C1 segment of cervical spinal cord (tissue), 14 donors: ENCODE data around the gene LIG3.
"Not testable (repeated sequence)": the region's sequence is repeated elsewhere in the genome, so short reads cannot be mapped to it uniquely, and the experiment has no call there.

Experiments used
- DNase-seq, 14 donors: peaks; one replicate each; lab custom pipeline; 2025; lab: John Stamatoyannopoulos, UW

The LIG3 gene

GRCh38 chr17:34999456-34999855 is 19.1 kb downstream of the LIG3 start:
- DNase-seq: no peak

DNA sequence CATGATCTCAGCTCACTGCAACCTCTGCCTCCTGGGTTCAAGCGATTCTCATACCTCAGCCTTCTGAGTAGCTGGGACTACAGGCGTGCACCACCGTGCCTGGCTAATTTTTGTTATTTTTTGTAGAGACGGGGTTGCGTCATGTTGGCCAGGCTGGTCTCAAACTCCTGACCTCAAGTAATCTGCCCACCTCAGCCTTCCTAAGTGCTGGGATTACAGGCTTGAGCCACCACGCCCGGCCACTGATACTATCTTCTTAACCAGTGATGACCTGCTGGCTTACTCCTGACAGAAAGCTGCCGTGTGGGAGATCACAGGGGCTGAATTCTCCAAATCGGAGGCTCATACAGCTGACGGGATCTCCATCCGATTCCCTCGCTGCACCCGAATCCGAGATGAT is 20.7 kb downstream of the LIG3 start:
- DNase-seq: not testable (repeated sequence)

DNA sequence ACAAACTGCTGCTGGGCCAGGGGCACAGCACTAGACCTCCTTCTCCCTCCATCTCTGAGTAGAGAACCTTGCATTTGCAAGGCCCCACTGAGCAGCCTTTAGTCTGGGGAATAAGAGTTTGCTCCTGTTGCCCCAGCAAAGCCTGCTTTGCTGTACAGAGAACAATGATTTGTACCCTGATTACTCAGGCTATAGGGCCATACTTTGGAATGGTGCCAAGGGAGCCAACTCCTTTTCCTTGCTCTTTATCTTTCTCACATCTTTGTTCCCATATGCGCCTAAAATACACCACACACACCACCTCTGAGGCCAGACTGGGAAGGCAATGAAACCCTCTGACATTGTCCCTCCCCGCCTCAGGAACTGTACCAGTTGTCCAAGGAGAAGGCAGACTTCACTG is 21.2 kb downstream of the LIG3 start:
- DNase-seq: no peak

- peak in 3 of 14 donors; percentile 11 to 20 (median 20) for DNase-seq
Observed at GRCh38 chr17:35002876-35003551, 22.7 kb downstream of the LIG3 start.

DNA sequence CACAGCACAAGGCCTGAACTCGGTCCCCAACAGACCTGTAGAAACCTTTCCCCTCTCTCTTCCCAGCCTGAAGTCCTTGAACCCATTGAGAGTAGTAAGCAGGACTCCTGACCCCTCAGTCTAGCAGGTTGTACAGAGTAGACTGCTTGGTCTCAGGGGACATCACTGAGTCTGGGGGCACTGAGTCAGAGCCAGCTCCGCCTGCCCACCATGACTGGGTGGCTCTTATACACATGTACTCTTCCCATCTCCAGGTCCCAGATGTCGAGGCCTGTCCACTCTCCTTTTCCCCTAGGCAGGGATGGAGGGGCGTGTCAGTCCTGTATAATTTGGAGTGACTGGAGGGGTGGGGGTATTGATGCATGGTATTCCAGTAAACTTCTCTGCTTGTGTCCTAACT is 23.5 kb downstream of the LIG3 start:
- no peak for DNase-seq

DNA sequence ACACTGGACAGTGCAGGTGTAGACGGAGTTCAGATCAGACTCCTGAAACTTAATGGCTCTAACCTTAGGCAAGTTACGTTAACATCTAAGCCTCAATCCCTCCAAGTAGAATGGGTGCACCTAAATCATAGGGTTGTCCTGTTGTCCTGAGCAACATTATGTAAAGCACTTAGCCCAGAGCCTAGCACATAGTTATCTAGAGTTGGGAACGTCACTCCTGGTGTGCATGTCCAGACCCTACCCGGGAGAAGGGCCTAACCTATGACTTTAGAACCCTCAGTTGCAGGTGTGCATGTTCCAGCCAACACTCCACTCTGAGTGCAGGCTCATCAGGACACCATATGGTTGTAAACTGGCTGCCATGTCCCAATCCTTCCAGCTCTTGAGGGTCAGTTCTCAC is 26.0 kb downstream of the LIG3 start:
- DNase-seq: no peak

DNA sequence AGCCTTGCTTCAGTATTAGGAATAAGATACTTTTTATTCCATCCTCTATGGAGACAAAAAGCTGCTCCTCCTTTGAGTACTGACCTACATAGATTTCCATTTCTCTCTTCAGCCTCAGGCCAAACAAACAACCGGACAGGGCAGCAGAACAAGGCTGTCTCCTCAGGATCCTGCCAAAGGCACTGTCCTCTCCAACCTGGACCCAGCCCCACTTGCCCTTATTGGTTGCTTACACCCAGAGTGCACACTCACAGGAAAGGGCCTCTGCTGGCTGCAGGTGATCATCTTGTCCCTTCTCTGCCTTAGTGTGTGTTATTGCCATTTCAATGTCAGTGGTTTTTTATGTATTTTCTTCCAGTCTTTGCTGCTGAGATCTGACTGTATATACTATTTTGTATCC is 26.6 kb downstream of the LIG3 start:
- DNase-seq: peak in 5 of 14 donors; percentile 12 to 55 (median 28)

DNA sequence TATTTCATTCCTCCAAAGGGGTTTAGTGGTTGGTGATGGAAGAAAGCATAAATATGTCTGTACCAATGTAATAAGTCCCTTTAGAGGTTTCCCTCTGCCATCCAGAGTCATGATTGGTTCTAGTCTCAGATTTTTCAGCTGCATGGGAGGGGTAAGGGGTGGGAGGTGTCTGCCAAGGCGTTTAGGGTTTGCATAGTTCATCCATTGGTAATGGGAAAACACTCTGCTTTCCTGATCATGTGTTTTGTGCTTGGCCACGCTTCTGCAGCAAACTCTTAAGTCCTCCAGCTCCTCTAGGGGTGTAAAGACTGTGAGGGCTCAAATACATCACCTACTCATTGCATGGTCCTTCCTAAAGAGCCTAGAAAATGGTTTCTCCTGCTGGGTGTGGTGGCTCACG is 29.8 kb downstream of the LIG3 start:
- no peak for DNase-seq

DNA sequence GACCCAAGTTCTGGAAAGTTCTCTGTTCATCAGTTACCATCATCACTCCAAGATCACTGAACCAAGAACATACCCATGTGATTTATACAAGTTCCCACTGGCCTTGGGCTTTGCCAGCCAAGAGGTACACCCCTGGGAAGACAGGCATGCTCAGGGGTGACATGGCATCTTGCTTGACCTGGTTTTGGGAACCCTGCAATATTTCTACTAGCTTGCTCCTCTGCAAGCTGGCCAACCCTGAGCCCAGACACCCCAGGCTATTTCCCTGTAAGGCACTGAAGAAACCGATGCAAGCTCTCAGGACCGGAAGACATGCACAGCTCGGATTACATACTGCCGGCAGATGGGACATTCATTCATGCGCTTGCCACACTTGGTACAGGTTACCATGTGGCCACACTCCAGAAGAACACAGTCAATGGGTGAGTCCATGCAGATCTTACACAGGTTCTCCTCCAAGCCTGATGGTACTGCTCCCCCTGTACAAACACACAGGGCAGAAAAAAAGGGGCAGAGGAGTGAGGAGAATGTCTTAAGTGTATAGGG is 31.4 kb downstream of the LIG3 start:
- DNase-seq: no peak

GRCh38 chr17:35016369-35016768 is 36.1 kb downstream of the LIG3 start:
- no peak for DNase-seq

DNA sequence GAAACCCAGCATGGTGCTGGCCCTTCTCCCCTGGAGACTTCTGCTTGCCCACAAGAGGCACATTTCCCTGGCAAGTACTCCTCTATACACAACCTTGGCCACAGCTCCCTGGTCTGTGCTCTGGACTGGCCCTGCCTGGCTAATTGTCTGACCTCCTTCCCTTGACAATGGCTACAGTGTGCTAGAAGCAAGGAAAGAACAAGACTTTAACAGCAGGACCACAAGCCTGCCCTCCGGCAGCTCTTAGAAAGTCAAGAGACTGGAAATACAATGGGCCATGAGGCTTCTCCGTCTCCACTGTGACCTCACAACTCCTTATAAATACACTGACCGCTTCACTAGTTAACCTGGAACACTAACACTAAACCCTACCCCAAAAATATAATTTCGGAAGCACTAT is 36.7 kb downstream of the LIG3 start:
- DNase-seq: no peak

DNA sequence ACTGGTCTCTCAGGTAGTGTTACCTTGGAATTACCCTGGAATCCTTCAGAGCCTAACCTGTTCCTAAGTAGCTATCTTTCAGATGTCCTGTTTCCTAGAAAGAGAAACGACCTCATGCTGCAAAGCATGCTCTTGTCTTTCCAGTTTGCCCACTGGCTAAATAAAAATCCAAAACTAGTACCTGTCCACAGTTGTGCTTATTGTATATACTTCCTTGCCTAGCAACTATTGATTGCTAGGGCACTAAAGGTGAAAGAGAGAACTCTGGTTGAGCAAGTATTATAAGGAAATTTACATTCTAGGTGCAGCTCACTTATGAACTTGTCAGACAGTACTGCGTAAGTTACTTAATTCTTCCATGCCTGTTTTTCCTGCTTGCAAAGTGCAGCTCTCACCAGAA is 38.5 kb downstream of the LIG3 start:
- no peak for DNase-seq

GRCh38 chr17:35019386-35020179 is 39.3 kb downstream of the LIG3 start:
- DNase-seq: no peak

- DNase-seq: no peak
Observed at GRCh38 chr17:35021520-35022380, 41.4 kb downstream of the LIG3 start.

- DNase-seq: peak in 12 of 14 donors; percentile 44 to 96 (median 84)
Observed at GRCh38 chr17:35022536-35023063, 42.3 kb downstream of the LIG3 start.

GRCh38 chr17:35023538-35023937 is 43.2 kb downstream of the LIG3 start:
- peak in 2 of 14 donors; percentile 24 to 25 for DNase-seq

GRCh38 chr17:35025541-35025940 is 45.2 kb downstream of the LIG3 start:
- no peak for DNase-seq

DNA sequence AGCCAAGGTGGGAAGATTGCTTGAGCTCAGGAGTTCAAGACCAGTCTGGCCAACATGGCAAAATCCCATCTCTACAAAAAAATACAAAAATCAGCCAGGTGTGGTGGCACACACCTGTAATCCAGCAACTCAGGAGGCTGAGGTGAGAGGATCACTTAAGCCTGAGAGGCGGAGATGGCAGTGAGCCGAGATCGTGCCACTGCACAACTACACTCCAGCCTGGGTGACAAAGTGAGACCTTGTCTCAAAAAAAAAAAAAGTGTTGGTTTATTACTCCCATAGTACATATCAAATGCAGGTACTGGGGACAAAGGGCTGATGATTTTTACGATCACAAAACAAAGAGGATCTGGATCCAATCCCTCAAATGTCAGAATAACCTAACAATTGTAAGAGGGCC is 47.8 kb downstream of the LIG3 start:
- not testable (repeated sequence) for DNase-seq

- DNase-seq: no peak
Observed at GRCh38 chr17:35028531-35029262, 48.4 kb downstream of the LIG3 start.

- no peak for DNase-seq
Observed at GRCh38 chr17:35030780-35031179, 50.5 kb downstream of the LIG3 start.

- no peak for DNase-seq
Observed at GRCh38 chr17:35038453-35038852, 58.1 kb downstream of the LIG3 start.
